Measurements from ENCODE around the gene TRDN.

TRDN gene

DNA sequence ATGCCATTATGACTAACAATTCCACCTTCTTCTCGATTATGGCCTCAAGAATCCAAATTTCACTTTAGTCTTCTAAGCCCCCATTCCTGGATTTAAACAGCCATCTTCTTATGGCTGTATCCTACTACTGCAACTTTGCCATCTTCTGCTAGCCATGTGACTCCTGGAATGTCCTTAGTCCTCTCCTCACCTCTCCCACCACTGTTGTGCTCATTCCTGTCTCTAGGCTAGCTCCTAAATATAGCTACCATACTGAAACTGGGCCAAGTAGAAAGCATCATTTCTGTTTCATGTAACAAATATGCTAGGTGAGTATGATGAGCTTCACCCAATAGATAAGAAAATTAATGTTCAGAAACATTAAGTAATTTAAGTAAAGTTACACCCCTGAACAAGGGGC, 327.6 kb downstream of the TRDN start:
- TF ChIP-seq CTCF (IDR thresholded peaks at IDR 0.05; ENCODE audit: poor library complexity, severe bottlenecking) = no peak
- Histone ChIP-seq H3K4me1 (ENCODE audit: insufficient read depth, poor library complexity, severe bottlenecking) (no peaks in the 10 kb centered on the region), H3K4me3 (ENCODE audit: severe bottlenecking) (no peak overlapping the region), H3K36me3 (ENCODE audit: low read depth) (no peaks in the 10 kb centered on the region), H3K27ac (ENCODE audit: poor library complexity, severe bottlenecking) (no peak overlapping the region), H3K27me3 (ENCODE audit: insufficient read depth, poor library complexity, severe bottlenecking) (no peaks in the 10 kb centered on the region), H3K9me3 (ENCODE audit: severe bottlenecking) (no peaks in the 10 kb centered on the region)
- ATAC-seq (ENCODE audit: low read depth) (no peak), DNase-seq (ENCODE audit: low spot score) (no peak)

GRCh38 chr6:123306334-123306733, 330.4 kb downstream of the TRDN start:
- Histone ChIP-seq H3K36me3 (ENCODE audit: low read depth) (no peaks in the 10 kb centered on the region), H3K9me3 (ENCODE audit: severe bottlenecking) (no peaks in the 10 kb centered on the region), H3K27me3 (ENCODE audit: insufficient read depth, poor library complexity, severe bottlenecking) (no peaks in the 10 kb centered on the region), H3K4me1 (ENCODE audit: insufficient read depth, poor library complexity, severe bottlenecking) (no peaks in the 10 kb centered on the region), H3K4me3 (ENCODE audit: severe bottlenecking) (no peak overlapping the region), H3K27ac (ENCODE audit: poor library complexity, severe bottlenecking) (no peak overlapping the region)
- DNase-seq (ENCODE audit: low spot score) (no peak), ATAC-seq (ENCODE audit: low read depth) (no peak)
- no peak for TF ChIP-seq CTCF (IDR thresholded peaks at IDR 0.05; ENCODE audit: poor library complexity, severe bottlenecking)

DNA sequence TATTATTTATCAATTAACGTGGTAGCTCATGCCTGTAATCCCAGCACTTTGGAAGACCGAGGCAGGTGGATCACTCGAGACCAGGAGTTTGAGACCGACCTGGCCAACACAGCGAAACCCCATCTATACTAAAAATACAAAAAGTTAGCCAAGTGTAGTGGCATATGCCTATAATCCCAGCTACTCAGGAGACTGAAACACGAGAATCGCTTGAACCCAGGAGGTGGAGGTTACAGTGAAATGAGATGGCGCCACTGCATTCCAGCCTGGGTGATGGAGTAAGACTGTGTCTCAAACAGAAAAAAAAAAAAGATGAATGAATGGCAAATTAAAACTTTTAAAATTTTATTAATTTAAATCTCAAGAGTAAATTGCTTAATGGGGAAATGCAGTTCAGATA, 341.1 kb downstream of the TRDN start:
- no peaks in the 10 kb centered on the region for H3K36me3 ChIP-seq (ENCODE audit: low read depth)
- ATAC-seq (ENCODE audit: low read depth) (no peak), DNase-seq (ENCODE audit: low spot score) (no peak)
- H3K4me3 ChIP-seq (ENCODE audit: severe bottlenecking) = no peak overlapping the region
- no peaks in the 10 kb centered on the region for H3K9me3 ChIP-seq (ENCODE audit: severe bottlenecking)
- no peak for TF ChIP-seq CTCF (IDR thresholded peaks at IDR 0.05; ENCODE audit: poor library complexity, severe bottlenecking)
- H3K27ac ChIP-seq (ENCODE audit: poor library complexity, severe bottlenecking) = no peak overlapping the region
- peaks cover under 1% of the 10 kb centered on the region for H3K27me3 ChIP-seq (ENCODE audit: insufficient read depth, poor library complexity, severe bottlenecking)
- no peaks in the 10 kb centered on the region for H3K4me1 ChIP-seq (ENCODE audit: insufficient read depth, poor library complexity, severe bottlenecking)

DNA sequence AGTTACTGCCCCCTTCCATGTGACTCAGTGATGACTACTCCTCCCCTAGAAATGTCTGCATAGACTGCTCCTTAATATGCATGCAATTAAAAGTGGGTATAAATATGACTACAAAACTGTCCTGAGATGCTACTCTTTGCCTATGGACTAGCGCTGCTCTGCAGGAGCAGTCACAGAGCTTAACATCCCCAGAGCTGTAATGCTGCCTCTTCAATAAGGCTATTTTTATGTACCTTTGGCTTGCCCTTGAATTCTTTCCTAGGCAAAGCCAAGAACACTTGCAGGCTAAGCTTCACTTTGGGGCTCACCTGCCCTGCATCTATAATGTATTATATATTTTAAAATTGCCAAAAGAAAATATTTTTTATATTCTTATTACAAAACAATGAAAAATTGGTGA, 341.6 kb downstream of the TRDN start:
- H3K9me3 ChIP-seq (ENCODE audit: severe bottlenecking) = no peaks in the 10 kb centered on the region
- no peak for DNase-seq (ENCODE audit: low spot score)
- no peak for ATAC-seq (ENCODE audit: low read depth)
- no peaks in the 10 kb centered on the region for H3K4me1 ChIP-seq (ENCODE audit: insufficient read depth, poor library complexity, severe bottlenecking)
- no peak for TF ChIP-seq CTCF (IDR thresholded peaks at IDR 0.05; ENCODE audit: poor library complexity, severe bottlenecking)
- no peak overlapping the region for H3K27ac ChIP-seq (ENCODE audit: poor library complexity, severe bottlenecking)
- H3K4me3 ChIP-seq (ENCODE audit: severe bottlenecking) = no peak overlapping the region
- H3K36me3 ChIP-seq (ENCODE audit: low read depth) = no peaks in the 10 kb centered on the region
- no peaks in the 10 kb centered on the region for H3K27me3 ChIP-seq (ENCODE audit: insufficient read depth, poor library complexity, severe bottlenecking)

DNA sequence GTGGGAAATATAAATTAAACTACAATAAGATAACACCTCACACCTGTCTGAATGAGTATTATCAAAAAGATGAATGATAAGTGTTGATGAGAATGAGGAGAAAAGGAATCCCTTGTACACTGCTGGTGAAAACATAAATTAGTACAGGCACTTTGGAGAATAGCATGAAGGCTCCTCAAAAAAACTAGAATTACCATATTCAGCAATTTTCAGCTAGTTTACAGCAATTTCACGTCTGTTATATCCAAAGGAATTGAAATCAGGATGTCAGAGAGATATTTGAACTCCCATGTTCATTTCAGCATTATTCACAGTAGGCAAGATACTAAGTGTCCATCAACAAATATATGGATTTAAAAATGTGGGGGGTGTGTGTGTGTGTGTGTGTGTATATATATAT, 348.1 kb downstream of the TRDN start:
- Histone ChIP-seq H3K27me3 (ENCODE audit: insufficient read depth, poor library complexity, severe bottlenecking) (no peaks in the 10 kb centered on the region), H3K36me3 (ENCODE audit: low read depth) (no peaks in the 10 kb centered on the region), H3K4me3 (ENCODE audit: severe bottlenecking) (no peak overlapping the region), H3K4me1 (ENCODE audit: insufficient read depth, poor library complexity, severe bottlenecking) (no peaks in the 10 kb centered on the region), H3K9me3 (ENCODE audit: severe bottlenecking) (no peaks in the 10 kb centered on the region), H3K27ac (ENCODE audit: poor library complexity, severe bottlenecking) (no peak overlapping the region)
- DNase-seq (ENCODE audit: low spot score) (no peak), ATAC-seq (ENCODE audit: low read depth) (no peak)
- TF ChIP-seq CTCF (IDR thresholded peaks at IDR 0.05; ENCODE audit: poor library complexity, severe bottlenecking) = no peak
